ENCODE data around the gene MRPS30. TPM values are rescaled to one million over a fixed set of nuclear protein-coding genes. Genes with fewer than 3 reads are reported as not detected.
A peak's percentile ranks its signal among the peaks of the same experiment; 100 is the strongest.
"Not testable (repeated sequence)": the region's sequence is repeated elsewhere in the genome, so short reads cannot be mapped to it uniquely, and the experiment has no call there.

The MRPS30 gene
- total and polyA plus RNA-seq, 2 of the 13 experiments (the other 11 are each of a cell fraction or from before 2014, with no cell fraction given), result 36.4 to 67.6 TPM

- ChIA-PET POLR2A (no interaction called here), CTCF (ENCODE audit: low intra/inter-chr PET ratio, low total read pairs) (no interaction called here)
- no peak for DNase-seq (ENCODE audit: low spot score)
- Histone ChIP-seq H3K79me2 (ENCODE audit: insufficient read depth, low read length) (no peaks in the 10 kb centered on the region), H3K36me3 (replicated peaks in 1 of 2; ENCODE audit: control insufficient read depth in 1 of 2, insufficient read depth in 2 of 2, low read length in 2 of 2) (no peaks in the 10 kb centered on the region), H3K9ac (ENCODE audit: insufficient read depth, low read depth, low read length) (no peak overlapping the region), H3K4me3 (replicated peaks in 1 of 3; ENCODE audit: insufficient read depth in 1 of 3, low read depth in 2 of 3, low read length in 3 of 3) (no peak overlapping the region), H3K9me3 (ENCODE audit: low read length) (peaks cover 12% of the 10 kb centered on the region), H4K20me1 (ENCODE audit: insufficient read depth, low read length) (no peaks in the 10 kb centered on the region), H3K27me3 (ENCODE audit: control insufficient read depth in 1 of 2, insufficient read depth in 2 of 2, low read length in 2 of 2) (no peaks in the 10 kb centered on the region), H3K4me2 (ENCODE audit: low read depth, low read length) (no peak overlapping the region), H3K27ac (ENCODE audit: extremely low read length, insufficient read depth, low read length) (no peak overlapping the region), H3K4me1 (ENCODE audit: insufficient read depth, low read length) (no peaks in the 10 kb centered on the region), H2AFZ (ENCODE audit: low read length) (no peak overlapping the region)
- intact Hi-C loops (cut with micrococcal nuclease; ENCODE audit: unreplicated experiment), result no loop called here
- 16% methylated on average over 3 of the region's 3 CpGs for WGBS (ENCODE audit: low lambda C conversion rate)
- no peak for TF ChIP-seq SATB2 (CRISPR knock-in tag; IDR thresholded peaks at IDR 0.05)
- TF ChIP-seq RAD51 (IDR thresholded peaks at IDR 0.05; ENCODE audit: borderline replicate concordance), result peak; percentile 79
- ATAC-seq, result no peak
- no TSS peak for BruUV-seq (replicated peaks)
- in situ Hi-C loops (cut with HindIII; ENCODE audit: extremely low pct_ligation_motif_present, low pct_unique_long_range_greater_than_20kb), result loop anchor here (25.0 kb wide), 1 partner anchor 1150 kb away; no protein-coding TSS in a partner anchor
- no peak for FAIRE-seq
Observed at GRCh38 chr5:44787731-44788130, 21.0 kb upstream of the MRPS30 start.

DNA sequence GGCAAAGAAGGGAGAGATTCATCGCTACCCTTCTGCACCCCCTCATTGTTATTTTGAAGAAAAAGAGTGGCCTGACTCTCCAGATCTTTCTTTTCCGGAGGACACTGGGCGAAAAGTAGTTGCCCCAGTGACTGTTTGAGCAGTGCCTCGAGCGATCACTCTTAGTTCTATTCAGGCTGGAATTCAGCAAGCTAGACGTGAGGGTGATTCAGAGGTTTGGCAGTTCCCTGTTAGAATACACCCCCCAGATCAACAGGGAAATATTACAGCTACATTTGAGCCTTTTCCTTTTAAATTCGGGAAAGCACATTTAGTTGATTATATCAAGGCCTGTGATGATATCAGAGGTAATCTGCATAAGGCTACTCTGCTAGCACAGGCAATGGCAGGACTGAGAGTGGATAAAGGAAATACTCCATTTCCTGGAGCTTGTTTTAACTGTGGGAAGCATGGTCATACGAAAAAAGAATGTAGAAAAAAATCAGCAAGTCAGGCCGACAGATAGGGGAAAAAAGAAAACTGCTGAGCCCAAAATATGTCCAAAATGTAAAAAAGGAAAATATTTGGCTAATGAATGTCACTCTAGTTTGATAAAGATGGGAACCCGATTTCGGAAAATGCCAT lies 19.3 kb upstream of the MRPS30 start:
- ATAC-seq; FAIRE-seq; H2AFZ ChIP-seq (ENCODE audit: low read length); H3K36me3 ChIP-seq (replicated peaks in 1 of 2; ENCODE audit: control insufficient read depth in 1 of 2, insufficient read depth in 2 of 2, low read length in 2 of 2); CTCF ChIA-PET (ENCODE audit: low intra/inter-chr PET ratio, low total read pairs); H3K27me3 ChIP-seq (ENCODE audit: control insufficient read depth in 1 of 2, insufficient read depth in 2 of 2, low read length in 2 of 2); H3K4me2 ChIP-seq (ENCODE audit: low read depth, low read length); DNase-seq (ENCODE audit: low spot score); H4K20me1 ChIP-seq (ENCODE audit: insufficient read depth, low read length); POLR2A ChIA-PET; H3K27ac ChIP-seq (ENCODE audit: extremely low read length, insufficient read depth, low read length); intact Hi-C loops (cut with micrococcal nuclease; ENCODE audit: unreplicated experiment); H3K79me2 ChIP-seq (ENCODE audit: insufficient read depth, low read length); BruUV-seq (replicated peaks); H3K4me1 ChIP-seq (ENCODE audit: insufficient read depth, low read length); H3K9ac ChIP-seq (ENCODE audit: insufficient read depth, low read depth, low read length); H3K4me3 ChIP-seq (replicated peaks in 1 of 3; ENCODE audit: insufficient read depth in 1 of 3, low read depth in 2 of 3, low read length in 3 of 3): not testable (repeated sequence)
- in situ Hi-C loops (cut with HindIII; ENCODE audit: extremely low pct_ligation_motif_present, low pct_unique_long_range_greater_than_20kb), result loop anchor here (25.0 kb wide), 1 partner anchor 1152 kb away; no protein-coding TSS in a partner anchor
- H3K9me3 ChIP-seq (ENCODE audit: low read length), result peaks cover 29% of the 10 kb centered on the region
- 28% methylated on average over 11 of the region's 11 CpGs for WGBS (ENCODE audit: low lambda C conversion rate)

DNA sequence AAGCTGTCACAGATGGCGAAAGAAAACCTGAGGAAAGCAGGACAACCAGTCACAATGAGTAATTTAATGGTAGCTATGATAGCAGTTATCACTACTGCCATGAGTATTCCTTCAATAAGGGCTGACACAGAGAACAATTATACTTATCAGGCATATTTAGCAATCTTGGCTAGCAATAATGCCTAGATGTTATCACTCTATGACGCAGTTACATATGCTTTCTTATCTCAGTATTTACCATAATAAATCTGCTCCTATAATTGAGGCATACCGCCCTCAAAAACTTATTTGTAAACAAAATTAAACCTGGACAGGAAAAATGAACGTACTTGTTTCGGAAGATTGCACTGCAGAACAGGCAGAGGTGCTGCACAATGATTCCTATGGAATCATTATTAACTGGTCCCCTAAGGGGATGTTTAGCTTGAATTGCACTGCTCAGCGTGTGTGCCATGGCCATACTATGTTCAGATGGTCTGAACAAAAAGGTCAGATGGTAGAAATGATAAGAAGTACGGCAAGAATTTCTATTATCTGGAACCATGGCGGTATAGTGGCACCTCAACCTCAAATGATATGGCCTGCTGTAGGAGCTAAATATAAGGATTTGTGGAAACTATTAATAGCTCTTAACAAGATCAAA lies 16.6 kb upstream of the MRPS30 start:
- CTCF ChIA-PET (ENCODE audit: low intra/inter-chr PET ratio, low total read pairs), result not testable (repeated sequence)

More for the DNA sequence above, 16.6 kb upstream of the MRPS30 start:
- H3K27ac ChIP-seq (ENCODE audit: extremely low read length, insufficient read depth, low read length); H3K27me3 ChIP-seq (ENCODE audit: control insufficient read depth in 1 of 2, insufficient read depth in 2 of 2, low read length in 2 of 2); H3K36me3 ChIP-seq (replicated peaks in 1 of 2; ENCODE audit: control insufficient read depth in 1 of 2, insufficient read depth in 2 of 2, low read length in 2 of 2); H3K4me3 ChIP-seq (replicated peaks in 1 of 3; ENCODE audit: insufficient read depth in 1 of 3, low read depth in 2 of 3, low read length in 3 of 3); ATAC-seq; H3K79me2 ChIP-seq (ENCODE audit: insufficient read depth, low read length); intact Hi-C loops (cut with micrococcal nuclease; ENCODE audit: unreplicated experiment); H2AFZ ChIP-seq (ENCODE audit: low read length); H3K4me2 ChIP-seq (ENCODE audit: low read depth, low read length); BruUV-seq (replicated peaks); DNase-seq (ENCODE audit: low spot score); H3K9ac ChIP-seq (ENCODE audit: insufficient read depth, low read depth, low read length); FAIRE-seq; H3K4me1 ChIP-seq (ENCODE audit: insufficient read depth, low read length); H4K20me1 ChIP-seq (ENCODE audit: insufficient read depth, low read length); POLR2A ChIA-PET: not testable (repeated sequence)
- 25% methylated on average over 8 of the region's 8 CpGs for WGBS (ENCODE audit: low lambda C conversion rate)
- in situ Hi-C loops (cut with HindIII; ENCODE audit: extremely low pct_ligation_motif_present, low pct_unique_long_range_greater_than_20kb), result loop anchor here (25.0 kb wide), 1 partner anchor 1155 kb away; no protein-coding TSS in a partner anchor
- peaks cover 39% of the 10 kb centered on the region for H3K9me3 ChIP-seq (ENCODE audit: low read length)

Data from HepG2 (cell line).